ENCODE results near the gene RAD51C.

The RAD51C gene

DNA sequence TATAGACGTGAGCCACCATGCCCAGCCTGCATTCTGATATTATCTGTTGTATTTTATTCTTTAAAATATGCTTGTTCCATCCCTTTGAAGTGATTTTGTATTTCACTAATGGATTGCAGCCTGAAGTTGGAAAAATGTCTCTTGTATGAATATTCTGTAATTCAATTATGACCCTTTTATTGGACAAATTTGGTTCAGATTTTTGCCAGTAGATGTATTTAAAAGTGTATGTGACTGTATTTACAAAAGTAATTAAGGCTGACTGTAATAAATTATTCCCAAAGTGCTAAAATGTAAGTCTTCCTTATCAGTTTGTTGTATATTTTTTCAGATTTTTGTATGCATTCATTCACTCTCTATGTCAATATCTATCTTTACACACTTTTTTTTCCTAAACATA, 87.0 kb downstream of the RAD51C start:
- no peak for DNase-seq (ENCODE audit: low read depth)
- H3K4me3 ChIP-seq (ENCODE audit: low read depth, low read length) = no peak overlapping the region

DNA sequence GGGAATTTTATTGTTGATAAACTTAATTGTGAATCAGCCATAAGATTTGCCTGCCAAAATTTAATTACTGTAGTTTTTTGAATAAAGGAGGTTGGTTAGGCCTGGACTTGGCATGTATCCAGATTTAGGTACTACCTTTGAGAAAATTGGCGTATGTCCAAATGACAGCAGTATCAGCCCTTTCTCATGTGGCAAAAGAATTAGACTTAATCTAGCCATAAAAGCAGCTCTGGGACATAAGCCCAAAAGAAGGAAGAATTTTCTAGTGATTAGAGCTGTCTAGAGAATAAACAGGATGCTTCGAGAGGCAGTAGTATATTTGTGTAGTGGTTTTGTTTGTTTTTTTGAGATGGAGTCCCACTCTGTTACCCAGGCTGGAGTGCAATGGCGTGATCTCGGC, 91.0 kb downstream of the RAD51C start:
- DNase-seq (ENCODE audit: low read depth) = no peak
- H3K4me3 ChIP-seq (ENCODE audit: low read depth, low read length) = no peak overlapping the region

DNA sequence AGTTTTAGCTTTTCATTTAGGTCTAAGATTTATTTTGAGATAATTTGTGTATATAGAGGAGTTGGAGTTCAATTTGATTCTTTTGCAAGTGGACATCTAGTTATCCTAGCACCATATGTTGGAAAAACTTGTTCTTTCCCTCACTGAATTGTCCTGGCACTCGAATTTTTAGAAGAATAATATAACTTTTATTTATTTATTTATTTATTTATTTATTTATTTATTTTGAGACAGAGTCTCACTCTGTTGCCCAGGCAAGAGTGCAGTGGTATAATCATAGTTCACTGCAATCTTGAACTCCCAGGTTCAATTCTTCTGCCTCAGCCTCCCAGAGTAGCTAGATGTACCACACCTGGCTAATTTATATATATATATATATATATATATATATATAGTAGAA, 92.7 kb downstream of the RAD51C start:
- no peak for DNase-seq (ENCODE audit: low read depth)
- no peak overlapping the region for H3K4me3 ChIP-seq (ENCODE audit: low read depth, low read length)
